GM08714 (cell line): Measurements from ENCODE around the gene HOXA9.
A peak's percentile ranks its signal among the peaks of the same experiment; 100 is the strongest.

Experiments
- H3K4me3 ChIP-seq: fragments of 200-500 bp; sonication (Bioruptor generic); 2 replicates; pipeline ENCODE4 v1.5.1; 2014; ENCODE audit warnings: mild to moderate bottlenecking, low read length, inconsistent platforms
- ZNF274 ChIP-seq: IDR thresholded peaks from 2 replicates; pipeline ENCODE4 v1.6.1; 2012; ENCODE audit warnings: mild to moderate bottlenecking, low read depth, low read length

Gene HOXA9

DNA sequence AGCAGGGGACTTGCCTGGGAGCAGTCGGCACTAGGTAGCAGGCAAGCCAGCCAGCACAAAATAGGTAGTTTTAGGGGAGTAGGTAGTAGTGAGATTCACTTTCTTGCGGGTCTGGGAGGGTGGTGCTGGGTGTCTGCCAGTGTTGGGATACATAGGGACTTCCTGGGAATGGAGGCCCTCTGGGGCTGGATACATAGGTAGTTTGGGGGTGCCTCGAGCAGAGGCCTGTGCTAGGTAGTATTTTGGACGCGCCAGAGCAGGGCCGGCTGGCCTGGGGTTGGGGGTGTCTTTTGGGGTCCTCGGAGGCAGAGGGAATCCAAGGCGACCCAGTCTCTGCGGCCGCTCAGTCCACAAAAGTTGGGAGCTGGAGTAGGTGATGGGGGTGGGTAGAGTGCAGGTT, 11.0 kb downstream of the HOXA9 start:
- TF ChIP-seq ZNF274, result no peak
- no peak overlapping the region for H3K4me3 ChIP-seq

GRCh38 chr7:27153526-27153925, 11.8 kb downstream of the HOXA9 start:
- TF ChIP-seq ZNF274, result no peak
- H3K4me3 ChIP-seq, result no peak overlapping the region

- no peak for TF ChIP-seq ZNF274
- no peak overlapping the region for H3K4me3 ChIP-seq
Observed at GRCh38 chr7:27152816-27153442, 12.4 kb downstream of the HOXA9 start.

- H3K4me3 ChIP-seq, result no peak within 1 kb of the TSS; the same call in 1 of the 2 replicates
- TF ChIP-seq ZNF274, result no peak
Observed at GRCh38 chr7:27151931-27152815, 13.2 kb downstream of the HOXA9 start, which contains the start of gene HOXA3. Gene HOXA3, minus strand, starts transcription at chr7:27152583. Its CDS starts 41,943 bp downstream, at chr7:27110640.

GRCh38 chr7:27151341-27151930, 13.9 kb downstream of the HOXA9 start:
- TF ChIP-seq ZNF274, result no peak
- peak overlapping the region; percentile 37; the same call in 1 of the 2 replicates for H3K4me3 ChIP-seq

- H3K4me3 ChIP-seq, result peak overlapping the region; percentile 37
- TF ChIP-seq ZNF274, result no peak
Observed at GRCh38 chr7:27150568-27151340, 14.6 kb downstream of the HOXA9 start.

DNA sequence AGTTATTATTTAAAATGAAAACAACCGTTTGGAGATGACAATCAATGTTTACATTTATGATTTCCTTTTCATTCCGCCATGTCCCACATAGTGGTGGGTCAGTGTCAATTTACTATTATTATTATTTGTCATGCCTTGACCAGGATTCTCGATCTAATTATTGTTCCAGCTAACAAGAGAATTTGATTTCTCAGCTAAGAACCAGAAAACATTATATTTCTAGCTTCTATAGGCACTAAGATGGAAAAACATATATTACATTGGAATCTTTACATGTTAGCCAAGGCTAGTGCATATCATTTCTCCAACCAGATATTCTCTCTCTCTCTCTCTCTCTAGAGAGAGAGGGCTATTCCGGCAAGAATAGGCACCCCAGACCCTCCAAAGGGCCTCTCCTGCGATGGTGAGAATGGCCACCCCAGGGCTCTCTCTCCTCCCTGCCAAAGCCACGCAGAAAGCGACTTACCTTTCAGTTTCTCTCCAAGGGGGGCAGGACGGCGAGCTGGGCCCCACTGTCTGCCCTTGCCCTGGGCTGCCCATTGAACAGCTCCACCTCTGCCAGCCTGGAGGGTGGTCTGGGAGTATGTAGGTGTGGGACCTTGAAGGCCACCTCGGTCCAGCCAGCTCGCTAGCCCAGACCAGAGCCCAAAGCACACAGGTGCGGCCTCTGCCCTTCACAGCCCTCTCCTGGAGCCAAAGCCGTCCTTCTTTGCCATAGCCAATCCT, 15.3 kb downstream of the HOXA9 start:
- peak overlapping the region; percentile 8 for H3K4me3 ChIP-seq
- TF ChIP-seq ZNF274, result no peak

DNA sequence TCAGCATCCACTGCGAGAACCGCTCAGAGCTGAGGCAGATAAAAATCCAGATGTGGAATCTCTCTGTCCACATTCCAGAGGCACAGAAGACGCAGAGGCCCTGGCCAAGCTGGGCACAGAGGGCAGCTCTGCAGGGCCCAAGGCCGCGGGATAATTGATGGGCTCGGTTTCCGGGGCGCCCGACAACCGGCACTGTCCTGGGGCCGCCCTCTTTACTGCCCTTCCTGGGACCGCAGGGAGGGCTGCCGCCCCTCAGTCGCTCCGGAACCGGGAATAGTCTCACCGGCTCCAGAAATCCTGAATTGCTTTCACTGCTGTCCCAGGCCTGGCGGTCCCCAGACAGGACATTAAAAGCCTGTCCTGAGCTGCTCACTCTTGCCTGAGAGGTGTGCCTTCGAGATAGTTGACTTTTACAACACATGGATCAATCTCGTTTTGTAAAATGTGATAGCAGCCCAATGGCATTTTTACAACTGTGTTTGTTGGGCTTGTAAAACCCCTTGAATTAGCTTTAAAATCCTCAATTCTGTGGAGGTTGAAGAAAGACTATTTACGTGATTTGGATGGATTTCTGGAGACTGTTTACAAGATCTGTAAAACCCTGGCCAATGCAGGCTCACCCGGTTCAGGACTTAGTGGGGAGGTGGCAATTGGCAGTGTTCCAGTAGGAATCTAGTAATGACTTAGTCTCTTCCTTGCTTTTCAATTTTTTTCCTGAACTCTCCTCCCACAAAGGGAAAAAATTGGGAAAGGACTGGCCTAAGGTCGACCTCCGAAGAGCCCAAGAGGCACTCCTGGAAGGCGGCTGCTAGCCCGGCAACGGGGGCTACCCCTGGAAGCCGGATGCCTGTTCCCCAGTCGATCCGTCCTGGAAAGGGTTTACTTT, 16.3 kb downstream of the HOXA9 start:
- TF ChIP-seq ZNF274, result no peak
- H3K4me3 ChIP-seq, result no peak overlapping the region; the same call in 1 of the 2 replicates

DNA sequence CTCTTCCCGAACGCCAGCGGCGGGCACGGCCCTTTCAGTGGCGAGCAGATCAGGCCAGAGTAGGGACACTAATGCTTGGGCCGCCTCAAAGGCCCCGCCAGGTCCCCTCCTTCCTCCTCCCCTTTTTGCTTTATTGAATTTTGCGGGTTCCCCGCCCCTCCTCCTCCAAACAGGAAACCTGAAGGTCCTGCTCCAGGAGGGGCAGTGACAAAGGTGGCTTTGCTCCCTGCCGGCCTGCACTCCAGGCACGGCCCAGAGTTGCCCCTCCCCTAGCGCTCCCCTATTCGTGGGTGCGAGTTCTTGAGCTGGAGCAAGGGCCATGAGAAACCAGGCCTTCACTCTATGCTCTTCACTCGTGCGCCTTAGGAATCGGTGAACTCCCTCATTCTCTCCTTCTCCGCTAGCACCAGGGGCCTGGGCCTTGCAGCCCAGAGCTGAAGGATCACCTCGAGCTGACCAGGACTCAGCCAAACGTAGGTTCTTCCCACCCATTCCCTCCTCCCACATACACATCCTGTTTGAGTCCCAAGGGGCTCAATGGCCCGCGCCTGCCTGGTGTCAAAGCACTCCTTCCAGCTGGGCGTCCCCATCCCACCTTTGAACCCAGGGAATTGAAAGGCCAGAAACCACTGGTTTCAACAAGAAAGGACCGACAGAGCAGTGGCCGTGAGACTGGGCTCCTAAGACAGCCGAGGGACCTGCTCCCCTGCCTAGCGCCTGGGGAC, 17.1 kb downstream of the HOXA9 start:
- H3K4me3 ChIP-seq, result no peak overlapping the region
- TF ChIP-seq ZNF274, result no peak

GRCh38 chr7:27147199-27148030, 17.9 kb downstream of the HOXA9 start, which contains the start of gene HOXA6:
Gene HOXA6, minus strand, starts transcription at chr7:27147774. Its CDS starts 25 bp downstream, at chr7:27147749.
- no peak within 1 kb of the TSS for H3K4me3 ChIP-seq
- TF ChIP-seq ZNF274, result no peak
